Measurements from ENCODE around the gene CDK5RAP1.

DNA sequence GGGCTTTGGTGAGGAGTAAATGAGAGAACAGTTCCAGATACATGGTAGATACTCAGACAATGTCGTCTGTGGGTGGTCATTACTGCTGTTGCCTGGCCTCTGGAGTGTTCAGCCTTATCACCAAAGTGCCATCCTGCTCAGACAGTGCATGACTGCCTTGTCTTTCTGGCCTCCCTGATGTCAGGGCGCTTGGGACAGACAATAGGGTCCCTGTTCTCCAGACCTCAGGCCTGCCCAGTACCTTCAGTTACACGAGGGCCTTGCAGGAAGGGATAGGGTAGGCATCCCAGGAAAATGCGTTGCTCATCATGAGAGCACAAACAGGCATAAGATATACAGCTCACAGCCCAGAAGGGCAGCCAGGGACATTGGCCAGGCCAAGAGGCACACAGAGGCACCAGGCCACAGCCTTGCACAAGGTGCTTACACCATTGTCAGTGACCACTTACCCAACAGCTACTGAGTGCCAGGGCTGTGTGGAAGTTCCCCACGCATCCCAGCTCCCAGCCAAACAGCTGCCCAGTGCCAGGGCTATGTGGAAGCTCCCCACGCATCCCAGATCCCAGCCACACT, 90.9 kb downstream of the CDK5RAP1 start:
- TF ChIP-seq EZH2 (IDR thresholded peaks at IDR 0.05; ENCODE audit: low read depth, low read length, severe bottlenecking) (no peak), TEAD4 (IDR thresholded peaks at IDR 0.05; ENCODE audit: low read depth, low read length) (no peak), TAF1 (IDR thresholded peaks at IDR 0.05; ENCODE audit: low read depth, low read length) (no peak), RAD21 (IDR thresholded peaks at IDR 0.05 in 1 of 2, conservative IDR thresholded peaks at IDR 0.05 in 1 of 2; ENCODE audit: low read depth in 2 of 2, low read length in 2 of 2) (no peak), POLR2A (IDR thresholded peaks at IDR 0.05; ENCODE audit: control extremely low read depth in 1 of 2, low read depth in 2 of 2, low read length in 2 of 2) (no peak)
- TF ChIP-seq, protein P1, sequence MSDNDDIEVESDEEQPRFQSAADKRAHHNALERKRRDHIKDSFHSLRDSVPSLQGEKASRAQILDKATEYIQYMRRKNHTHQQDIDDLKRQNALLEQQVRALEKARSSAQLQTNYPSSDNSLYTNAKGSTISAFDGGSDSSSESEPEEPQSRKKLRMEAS (IDR thresholded peaks at IDR 0.05), result no peak
- TF ChIP-seq, protein P2, sequence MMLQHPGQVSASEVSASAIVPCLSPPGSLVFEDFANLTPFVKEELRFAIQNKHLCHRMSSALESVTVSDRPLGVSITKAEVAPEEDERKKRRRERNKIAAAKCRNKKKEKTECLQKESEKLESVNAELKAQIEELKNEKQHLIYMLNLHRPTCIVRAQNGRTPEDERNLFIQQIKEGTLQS (IDR thresholded peaks at IDR 0.05; ENCODE audit: insufficient read depth, low read depth, low read length), result no peak
- TF ChIP-seq, protein P3, sequence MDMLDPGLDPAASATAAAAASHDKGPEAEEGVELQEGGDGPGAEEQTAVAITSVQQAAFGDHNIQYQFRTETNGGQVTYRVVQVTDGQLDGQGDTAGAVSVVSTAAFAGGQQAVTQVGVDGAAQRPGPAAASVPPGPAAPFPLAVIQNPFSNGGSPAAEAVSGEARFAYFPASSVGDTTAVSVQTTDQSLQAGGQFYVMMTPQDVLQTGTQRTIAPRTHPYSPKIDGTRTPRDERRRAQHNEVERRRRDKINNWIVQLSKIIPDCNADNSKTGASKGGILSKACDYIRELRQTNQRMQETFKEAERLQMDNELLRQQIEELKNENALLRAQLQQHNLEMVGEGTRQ (IDR thresholded peaks at IDR 0.05; ENCODE audit: low read length), result no peak

All from H1 (cell line).